ENCODE results near the gene SYNGR1.

Gene SYNGR1

DNA sequence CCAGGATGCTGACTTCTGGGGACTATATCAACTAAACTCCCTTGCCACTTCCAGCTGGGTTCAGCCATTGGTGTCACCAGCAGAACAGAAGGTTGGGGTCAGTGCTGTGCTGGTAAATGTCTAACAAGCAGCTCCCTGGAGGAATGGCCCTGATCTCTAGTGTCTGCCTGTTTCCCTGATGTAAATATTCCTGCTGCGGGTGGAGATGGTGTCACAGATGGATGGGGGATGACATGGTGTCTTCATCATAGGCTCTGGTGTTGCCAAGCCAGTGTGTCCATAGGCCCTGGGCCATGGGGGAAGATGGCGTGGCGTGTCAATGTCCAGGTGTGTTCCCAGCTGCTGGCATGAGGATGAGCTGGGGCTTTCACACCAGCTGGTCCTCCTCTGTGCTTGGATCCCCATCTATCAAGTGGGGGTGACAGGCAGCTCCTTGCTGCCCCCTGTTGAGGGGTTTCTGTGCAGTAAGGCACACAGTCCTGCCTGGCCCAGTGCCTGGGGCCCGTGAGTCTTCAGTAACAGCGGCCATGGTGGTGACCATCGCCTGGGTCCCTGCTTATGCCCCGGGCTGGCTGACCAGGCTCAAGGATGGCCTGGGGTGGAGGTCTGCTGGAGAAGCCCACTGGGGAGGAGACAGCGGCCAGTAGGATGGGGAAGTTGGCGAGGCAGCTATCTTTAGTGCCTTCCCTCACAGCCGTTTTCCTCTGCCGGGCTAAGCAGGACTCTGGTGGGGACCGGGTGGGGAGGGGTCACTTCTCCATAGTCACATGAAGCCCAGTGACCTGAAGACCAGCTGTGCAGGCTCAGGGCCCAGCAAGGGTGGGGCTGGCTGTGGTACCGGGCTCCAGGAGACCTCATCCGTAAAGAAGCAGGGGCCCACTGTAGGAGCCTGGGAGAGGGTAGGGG, 43.1 kb upstream of the SYNGR1 start:
- Histone ChIP-seq H3K4me3 (no peak overlapping the region), H3K4me2 (peak overlapping the region in 2 of 11 experiments; percentile 6 to 21; a peak in 1 of 22 replicates), H3K27me3 (no peaks in the 10 kb centered on the region), H3K4me1 (peaks cover 21 to 42% (median 35%) of the 10 kb centered on the region in 10 experiments), H3K9ac (no peak overlapping the region), H3K36me3 (peaks cover 16 to 59% (median 54%) of the 10 kb centered on the region in 11 experiments), H3K9me3 (replicated peaks in 1 of 11) (no peaks in the 10 kb centered on the region), H4K20me1 (peaks cover 14 to 71% (median 53%) of the 10 kb centered on the region in 11 experiments), H3K27ac (no peak overlapping the region)
- TF ChIP-seq Cebpa-rat (IDR thresholded peaks at IDR 0.05) = no peak

DNA sequence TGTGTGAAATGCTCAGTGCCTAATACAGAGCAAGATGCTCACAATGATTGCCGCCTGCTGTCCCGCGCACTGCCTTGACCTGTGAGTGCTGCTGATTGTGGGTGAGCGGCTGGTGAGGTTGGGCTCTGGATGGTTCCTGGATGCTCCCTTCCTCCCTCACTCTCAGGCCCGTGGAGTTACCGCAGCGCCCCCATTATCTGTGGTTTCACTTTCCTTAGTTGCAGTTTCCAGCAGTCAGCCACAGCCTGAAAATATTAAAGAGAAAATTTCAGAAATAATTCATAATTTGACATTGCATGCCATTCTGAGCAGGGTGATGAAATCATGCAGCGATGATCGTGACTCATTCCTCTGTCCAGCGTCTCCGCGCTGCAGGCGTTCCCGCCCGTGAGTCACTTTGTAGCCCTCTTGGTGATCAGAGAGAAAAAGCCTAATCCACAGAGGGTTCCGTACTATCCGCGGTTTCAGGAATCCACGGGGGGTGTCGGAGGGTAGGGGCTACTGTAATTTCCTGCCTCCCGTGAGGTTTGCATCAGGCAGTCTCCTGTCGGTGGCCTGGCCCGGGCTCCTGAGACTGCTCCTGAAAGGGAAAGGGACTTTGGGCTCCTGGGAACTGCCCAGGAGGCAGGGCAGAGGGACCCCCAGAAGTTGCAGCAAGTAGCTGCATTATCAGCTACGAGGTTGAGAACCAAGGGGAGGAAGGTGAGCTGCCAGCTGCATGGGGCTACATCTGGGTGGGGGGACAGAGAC, 41.0 kb upstream of the SYNGR1 start:
- H3K27ac ChIP-seq = peak overlapping the region in 6 of 11 experiments; percentile 11 to 42 (median 18); a peak in 6 of 22 replicates
- peak in 2 of 11 experiments; percentile 16 to 47; a peak in 1 of 22 replicates for TF ChIP-seq Cebpa-rat (IDR thresholded peaks at IDR 0.05)
- H3K4me2 ChIP-seq = peak overlapping the region in 7 of 11 experiments; percentile 20 to 62 (median 43); a peak in 11 of 22 replicates
- H3K9ac ChIP-seq = peak overlapping the region in 2 of 11 experiments; percentile 2 to 10; a peak in 1 of 22 replicates
- H3K4me3 ChIP-seq = no peak overlapping the region
- peaks cover 42 to 62% (median 54%) of the 10 kb centered on the region in 10 experiments for H3K4me1 ChIP-seq
- peaks cover 37 to 80% (median 75%) of the 10 kb centered on the region in 11 experiments for H3K36me3 ChIP-seq
- no peaks in the 10 kb centered on the region for H3K9me3 ChIP-seq (replicated peaks in 1 of 11)
- peaks cover 35 to 87% (median 73%) of the 10 kb centered on the region in 11 experiments for H4K20me1 ChIP-seq
- H3K27me3 ChIP-seq = no peaks in the 10 kb centered on the region

DNA sequence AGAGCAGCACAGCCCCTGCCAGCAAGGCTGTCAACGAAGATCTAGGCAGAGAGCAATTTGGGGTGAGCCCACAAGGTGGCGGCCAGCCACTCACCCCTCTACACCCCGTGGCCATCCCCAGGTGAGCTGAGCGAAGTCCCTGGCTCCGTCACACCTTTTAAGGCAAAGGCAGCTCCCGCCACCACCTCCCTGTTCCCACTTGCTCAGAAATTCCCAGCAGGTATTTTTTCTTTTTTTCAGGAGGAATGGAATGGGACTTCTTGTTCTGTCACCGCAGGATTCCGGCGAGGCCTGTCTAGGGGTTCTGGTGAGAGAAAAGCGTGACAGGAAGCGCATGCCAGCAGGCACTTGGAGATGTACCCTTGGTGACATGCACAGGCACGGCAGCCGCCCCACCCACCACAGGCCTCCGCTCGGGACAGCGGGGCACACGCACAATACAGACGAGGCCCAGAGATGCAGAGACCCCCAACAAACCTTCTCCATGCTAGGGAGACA, 40.4 kb upstream of the SYNGR1 start:
- H3K4me3 ChIP-seq = no peak overlapping the region
- peaks cover 48 to 68% (median 61%) of the 10 kb centered on the region in 10 experiments for H3K4me1 ChIP-seq
- H3K4me2 ChIP-seq = peak overlapping the region in 9 of 11 experiments; percentile 13 to 62 (median 36); a peak in 12 of 22 replicates
- peaks cover 43 to 86% (median 81%) of the 10 kb centered on the region in 11 experiments for H3K36me3 ChIP-seq
- 0 out of 22 replicates have a peak overlapping the region, but pooled peaks of 2 of the 11 experiments have one; percentile 10 to 13 for H3K9ac ChIP-seq
- H3K27ac ChIP-seq = peak overlapping the region in 5 of 11 experiments; percentile 17 to 42 (median 25); a peak in 6 of 22 replicates
- no peaks in the 10 kb centered on the region for H3K27me3 ChIP-seq
- no peaks in the 10 kb centered on the region for H3K9me3 ChIP-seq (replicated peaks in 1 of 11)
- peaks cover 41 to 87% (median 80%) of the 10 kb centered on the region in 11 experiments for H4K20me1 ChIP-seq
- TF ChIP-seq Cebpa-rat (IDR thresholded peaks at IDR 0.05) = no peak

DNA sequence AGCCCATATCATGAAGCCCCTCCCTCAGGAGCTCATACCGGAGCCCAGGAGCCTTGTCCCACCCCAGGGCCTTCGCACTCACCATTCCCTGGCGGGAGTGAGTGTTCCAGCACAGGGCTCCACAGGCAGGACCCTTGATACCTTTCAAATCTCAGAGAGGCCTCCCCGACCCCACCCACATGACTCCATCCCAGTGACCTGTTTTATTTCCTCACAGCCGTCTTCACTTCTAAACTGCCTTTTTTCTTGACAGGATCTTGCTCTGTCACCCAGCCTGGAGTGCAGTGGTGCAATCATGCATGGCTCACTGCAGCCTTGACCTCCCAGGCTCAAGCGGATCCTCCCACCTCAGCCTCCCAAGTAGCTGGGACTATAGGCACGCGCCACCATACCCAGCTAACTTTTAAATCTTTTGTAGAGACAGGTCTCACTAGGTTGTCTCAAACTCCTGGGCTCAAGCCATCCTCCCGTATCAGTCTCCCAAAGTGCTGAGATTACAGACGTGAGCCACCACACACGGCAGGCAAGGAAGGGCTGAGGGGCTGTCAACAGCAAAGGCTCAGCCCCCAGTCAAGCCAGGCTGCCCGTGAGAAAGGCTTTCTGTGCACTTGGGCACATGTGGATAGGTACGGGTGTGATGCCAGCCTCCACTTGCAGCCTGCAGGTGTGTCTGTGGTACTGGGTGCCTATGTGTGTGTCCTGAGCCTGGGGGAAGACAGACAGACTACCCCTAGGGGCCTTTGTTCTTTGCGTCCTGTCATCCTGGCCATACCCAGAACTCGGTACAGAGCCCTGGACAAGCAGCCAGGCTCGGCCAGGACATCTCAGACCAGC, 39.7 kb upstream of the SYNGR1 start:
- peaks cover 48 to 92% (median 86%) of the 10 kb centered on the region in 11 experiments for H4K20me1 ChIP-seq
- H3K4me3 ChIP-seq = no peak overlapping the region
- no peak for TF ChIP-seq Cebpa-rat (IDR thresholded peaks at IDR 0.05)
- H3K4me1 ChIP-seq = peaks cover 55 to 75% (median 68%) of the 10 kb centered on the region in 10 experiments
- peak overlapping the region in 3 of 11 experiments; percentile 13 to 28 (median 16); a peak in 1 of 22 replicates for H3K9ac ChIP-seq
- no peaks in the 10 kb centered on the region for H3K9me3 ChIP-seq (replicated peaks in 1 of 11)
- peaks cover 50 to 93% (median 88%) of the 10 kb centered on the region in 11 experiments for H3K36me3 ChIP-seq
- peak overlapping the region in 8 of 11 experiments; percentile 13 to 62 (median 40); a peak in 11 of 22 replicates for H3K4me2 ChIP-seq
- H3K27ac ChIP-seq = peak overlapping the region in 5 of 11 experiments; percentile 5 to 33 (median 17); a peak in 3 of 22 replicates
- no peaks in the 10 kb centered on the region for H3K27me3 ChIP-seq

DNA sequence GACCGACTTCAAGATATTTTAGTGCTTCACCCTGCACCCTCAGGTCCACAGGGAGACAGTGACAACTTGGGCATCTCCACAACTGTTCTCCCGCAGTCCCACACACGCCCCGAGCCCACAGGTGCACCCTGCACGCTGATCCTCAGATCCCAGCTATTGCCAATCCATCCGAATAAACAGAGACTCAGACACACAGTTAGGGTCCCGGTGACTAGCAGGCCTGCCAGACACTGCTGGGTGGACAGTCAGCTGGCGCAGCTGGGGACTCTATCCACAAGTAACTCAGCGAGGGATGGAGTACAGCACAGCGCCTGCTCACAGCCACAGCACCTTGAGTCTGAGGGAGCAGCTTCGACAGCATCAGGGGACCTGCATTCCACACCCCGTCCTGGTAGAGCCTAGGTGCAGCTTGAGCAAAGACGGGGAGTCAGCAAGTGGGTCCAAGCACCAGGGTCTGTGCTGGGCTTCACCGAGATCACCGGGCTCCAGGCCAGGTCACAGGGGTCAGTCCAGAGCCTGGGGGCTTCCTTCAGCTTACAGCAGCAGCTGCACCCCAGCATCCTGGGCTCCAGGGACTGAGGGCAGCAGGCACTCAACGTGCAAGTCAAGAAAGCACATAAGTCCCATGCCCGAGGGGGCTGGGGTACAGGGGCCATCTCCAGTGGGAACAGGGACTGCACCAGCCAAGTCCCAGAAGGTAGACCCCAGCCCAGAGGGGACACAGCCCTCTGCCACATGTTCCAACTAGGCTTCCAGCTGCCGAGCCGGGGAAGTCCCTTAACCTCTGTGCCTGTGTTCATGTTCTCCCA, 38.0 kb upstream of the SYNGR1 start:
- Histone ChIP-seq H3K4me2 (peak overlapping the region in 10 of 11 experiments; percentile 2 to 100 (median 96); a peak in 16 of 22 replicates), H4K20me1 (peaks cover 65 to 100% (median 95%) of the 10 kb centered on the region in 11 experiments), H3K4me3 (no peak overlapping the region), H3K27ac (no peak overlapping the region), H3K4me1 (peaks cover 72 to 89% (median 84%) of the 10 kb centered on the region in 10 experiments), H3K9me3 (replicated peaks in 1 of 11) (no peaks in the 10 kb centered on the region), H3K27me3 (no peaks in the 10 kb centered on the region), H3K36me3 (peaks cover 67 to 100% (median 98%) of the 10 kb centered on the region in 11 experiments), H3K9ac (peak overlapping the region in 8 of 11 experiments; percentile 8 to 98 (median 44); a peak in 5 of 22 replicates)
- no peak for TF ChIP-seq Cebpa-rat (IDR thresholded peaks at IDR 0.05)

GRCh38 chr22:39312410-39312809, 37.4 kb upstream of the SYNGR1 start:
- TF ChIP-seq Cebpa-rat (IDR thresholded peaks at IDR 0.05) = no peak
- H3K36me3 ChIP-seq = peaks cover 73 to 100% (median 98%) of the 10 kb centered on the region in 11 experiments
- H3K4me2 ChIP-seq = peak overlapping the region in 9 of 11 experiments; percentile 91 to 100 (median 97); a peak in 18 of 22 replicates
- H3K27ac ChIP-seq = no peak overlapping the region
- peak overlapping the region in 1 of 10 experiments; percentile 17; a peak in 1 of 20 replicates for H3K4me3 ChIP-seq
- H3K9me3 ChIP-seq (replicated peaks in 1 of 11) = no peaks in the 10 kb centered on the region
- peak overlapping the region in 9 of 11 experiments; percentile 2 to 98 (median 59); a peak in 10 of 22 replicates for H3K9ac ChIP-seq
- no peaks in the 10 kb centered on the region for H3K27me3 ChIP-seq
- H4K20me1 ChIP-seq = peaks cover 71 to 100% (median 96%) of the 10 kb centered on the region in 11 experiments
- H3K4me1 ChIP-seq = peaks cover 78 to 93% (median 89%) of the 10 kb centered on the region in 10 experiments

Data from BLaER1 treated with 17β-estradiol and CSF1 and Interleukin-3, amounts not matched to agents 10 nM and 100 nM (cell line).